Neutrophil (primary cell): ENCODE data around the gene ZXDC.

Source experiments
- H3K27ac ChIP-seq: fragments of 200-600 bp; sonication (generic); 2 replicates; pipeline ENCODE4 v1.5.1; 2016; ENCODE audit warnings: mild to moderate bottlenecking, moderate library complexity
- H3K27me3 ChIP-seq: fragments of 200-600 bp; sonication (generic); 2 replicates; pipeline ENCODE4 v1.6.0; 2016; ENCODE audit warnings: mild to moderate bottlenecking
- H3K36me3 ChIP-seq: fragments of 200-600 bp; sonication (generic); 2 replicates; pipeline ENCODE4 v1.5.1; 2017
- H3K4me1 ChIP-seq, 2 experiments: fragments of 200-600 bp in 1 of 2; sonication (generic) in 1 of 2; 1 replicate in 1 of 2; 2 replicates in 1 of 2; pipeline versions ENCODE4 v1.5.1 to v1.6.1; 2013 to 2016; ENCODE audit warnings: low read depth in 1 of 2, low read length in 1 of 2, mild to moderate bottlenecking in 1 of 2, moderate library complexity in 1 of 2; ENCODE audit not compliant: control insufficient read depth in 1 of 2, insufficient read depth in 1 of 2
- H3K4me3 ChIP-seq, 2 experiments: fragments of 200-600 bp in 1 of 2; sonication (generic) in 1 of 2; 1 replicate in 1 of 2; 2 replicates in 1 of 2; pipeline ENCODE4 v1.5.1; 2013 to 2016; ENCODE audit warnings: low read depth in 1 of 2, low read length in 1 of 2, mild to moderate bottlenecking in 1 of 2, moderate library complexity in 1 of 2
- H3K9me3 ChIP-seq: fragments of 200-600 bp; sonication (generic); 2 replicates; pipeline ENCODE4 v1.5.1; 2016
- TF ChIP-seq, protein P1 (sequence below): fragments of 200-600 bp; sonication (generic); IDR thresholded peaks from 2 replicates; pipeline ENCODE4 v1.5.1; 2016; ENCODE audit warnings: antibody characterized with exemption

ZXDC gene

DNA sequence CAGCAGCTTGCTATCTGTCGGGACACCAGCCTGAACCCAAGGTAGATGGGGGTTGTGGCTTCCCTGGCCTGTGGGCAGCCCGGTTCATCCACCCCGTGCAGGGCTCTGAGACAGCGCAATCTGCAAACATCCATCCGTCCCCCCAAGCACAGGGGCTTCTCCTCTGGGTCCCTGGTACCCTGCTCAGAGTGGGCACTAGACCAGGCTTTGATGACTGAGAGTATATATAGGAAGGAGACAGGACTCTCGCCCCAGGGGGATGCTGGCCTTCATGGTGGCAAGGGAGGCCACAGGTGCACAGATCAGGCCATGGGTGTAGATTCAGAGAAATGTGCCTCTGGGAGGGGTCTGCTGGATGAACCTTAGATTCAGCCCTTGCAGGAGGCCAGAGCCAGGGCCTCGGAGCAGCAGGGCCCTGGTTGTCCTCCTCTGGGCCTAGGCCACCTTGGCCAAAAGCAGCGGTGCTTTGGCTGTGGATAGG, 40.7 kb downstream of the ZXDC start:
- TF ChIP-seq, protein P1, sequence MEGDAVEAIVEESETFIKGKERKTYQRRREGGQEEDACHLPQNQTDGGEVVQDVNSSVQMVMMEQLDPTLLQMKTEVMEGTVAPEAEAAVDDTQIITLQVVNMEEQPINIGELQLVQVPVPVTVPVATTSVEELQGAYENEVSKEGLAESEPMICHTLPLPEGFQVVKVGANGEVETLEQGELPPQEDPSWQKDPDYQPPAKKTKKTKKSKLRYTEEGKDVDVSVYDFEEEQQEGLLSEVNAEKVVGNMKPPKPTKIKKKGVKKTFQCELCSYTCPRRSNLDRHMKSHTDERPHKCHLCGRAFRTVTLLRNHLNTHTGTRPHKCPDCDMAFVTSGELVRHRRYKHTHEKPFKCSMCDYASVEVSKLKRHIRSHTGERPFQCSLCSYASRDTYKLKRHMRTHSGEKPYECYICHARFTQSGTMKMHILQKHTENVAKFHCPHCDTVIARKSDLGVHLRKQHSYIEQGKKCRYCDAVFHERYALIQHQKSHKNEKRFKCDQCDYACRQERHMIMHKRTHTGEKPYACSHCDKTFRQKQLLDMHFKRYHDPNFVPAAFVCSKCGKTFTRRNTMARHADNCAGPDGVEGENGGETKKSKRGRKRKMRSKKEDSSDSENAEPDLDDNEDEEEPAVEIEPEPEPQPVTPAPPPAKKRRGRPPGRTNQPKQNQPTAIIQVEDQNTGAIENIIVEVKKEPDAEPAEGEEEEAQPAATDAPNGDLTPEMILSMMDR, result no peak
- Histone ChIP-seq H3K9me3 (no peaks in the 10 kb centered on the region), H3K27ac (no peak overlapping the region), H3K4me3 (no peak overlapping the region), H3K36me3 (peaks cover 76% of the 10 kb centered on the region), H3K27me3 (no peaks in the 10 kb centered on the region), H3K4me1 (no peaks in the 10 kb centered on the region)

DNA sequence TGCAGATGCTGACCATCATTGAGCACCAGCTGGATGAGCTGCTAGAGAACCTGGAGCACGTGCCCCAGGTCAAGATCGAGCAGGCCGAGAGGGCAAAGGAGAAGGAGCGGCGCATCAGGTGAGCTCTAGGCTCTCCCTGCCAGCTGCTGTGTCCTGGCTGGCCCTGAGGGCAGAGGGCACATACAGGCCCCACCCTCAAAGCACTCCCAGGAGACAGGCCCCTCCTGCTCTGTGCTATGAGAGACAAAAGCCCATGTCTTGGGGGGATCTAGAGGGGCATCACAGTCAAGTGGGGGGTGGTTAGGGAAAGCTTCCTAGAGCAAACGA, 41.5 kb downstream of the ZXDC start:
- TF ChIP-seq, protein P1, result no peak
- Histone ChIP-seq H3K27ac (no peak overlapping the region), H3K4me1 (no peaks in the 10 kb centered on the region), H3K4me3 (no peak overlapping the region), H3K36me3 (peaks cover 69% of the 10 kb centered on the region), H3K27me3 (no peaks in the 10 kb centered on the region), H3K9me3 (no peaks in the 10 kb centered on the region)

DNA sequence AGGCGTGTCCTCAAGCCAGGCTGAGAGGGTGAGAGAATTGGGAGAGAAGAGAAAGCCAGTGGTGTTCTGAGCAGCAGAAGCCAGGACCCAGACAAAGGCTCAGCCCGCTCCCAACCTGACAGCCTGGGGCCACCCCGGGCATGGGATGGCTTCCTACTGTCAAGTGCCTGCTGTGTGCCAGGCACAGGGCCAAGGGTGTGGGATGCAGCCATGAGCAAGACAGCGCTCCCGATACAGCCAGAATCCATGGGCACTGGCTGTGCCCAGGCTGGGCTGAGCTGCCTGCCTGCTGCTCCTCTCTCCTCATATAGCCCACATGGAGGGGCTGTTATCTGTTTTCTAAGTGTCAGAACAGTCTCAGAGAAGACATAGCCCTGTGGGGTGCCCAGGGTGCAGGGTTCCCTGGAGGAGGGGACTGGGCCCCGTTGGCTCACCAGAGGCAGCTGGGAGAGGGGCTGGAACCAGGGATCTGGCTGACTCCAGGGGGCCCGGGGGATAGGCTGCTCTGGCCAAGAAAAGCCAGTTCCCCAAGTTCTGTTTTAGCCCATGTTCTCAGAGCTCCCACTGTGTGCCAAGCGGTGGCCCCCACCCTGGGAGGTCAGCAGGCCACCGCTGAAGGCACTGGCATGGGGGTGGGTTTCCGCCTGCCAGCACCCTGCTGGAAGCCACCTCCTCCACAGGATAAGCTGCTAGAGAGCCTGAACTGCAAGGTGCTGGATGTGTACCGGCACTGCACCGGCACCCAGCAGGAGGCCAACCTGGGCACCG, 42.0 kb downstream of the ZXDC start:
- Histone ChIP-seq H3K4me1 (no peaks in the 10 kb centered on the region), H3K27ac (no peak overlapping the region), H3K36me3 (peaks cover 63% of the 10 kb centered on the region), H3K27me3 (no peaks in the 10 kb centered on the region), H3K4me3 (no peak overlapping the region), H3K9me3 (no peaks in the 10 kb centered on the region)
- TF ChIP-seq, protein P1, result no peak

DNA sequence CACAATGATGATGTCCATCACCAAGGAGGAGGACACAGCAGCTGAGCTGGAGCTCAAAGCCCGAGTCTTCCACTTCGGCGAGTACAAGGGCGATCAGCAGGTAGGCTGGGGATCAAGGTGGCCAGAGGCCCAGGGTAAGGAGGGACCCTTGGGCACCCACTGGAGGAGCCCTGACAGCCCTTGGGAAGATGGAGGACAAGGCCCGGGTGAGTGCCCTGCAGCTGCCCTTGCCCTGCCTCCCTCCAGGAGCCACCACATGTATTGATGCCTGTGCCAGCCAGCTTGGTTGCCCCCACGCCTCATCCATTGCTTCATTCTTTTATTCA, 42.6 kb downstream of the ZXDC start:
- Histone ChIP-seq H3K27ac (peak overlapping the region; percentile 23), H3K27me3 (no peaks in the 10 kb centered on the region), H3K4me3 (no peak overlapping the region), H3K9me3 (no peaks in the 10 kb centered on the region), H3K36me3 (peaks cover 57% of the 10 kb centered on the region), H3K4me1 (no peaks in the 10 kb centered on the region)
- TF ChIP-seq, protein P1, result no peak

DNA sequence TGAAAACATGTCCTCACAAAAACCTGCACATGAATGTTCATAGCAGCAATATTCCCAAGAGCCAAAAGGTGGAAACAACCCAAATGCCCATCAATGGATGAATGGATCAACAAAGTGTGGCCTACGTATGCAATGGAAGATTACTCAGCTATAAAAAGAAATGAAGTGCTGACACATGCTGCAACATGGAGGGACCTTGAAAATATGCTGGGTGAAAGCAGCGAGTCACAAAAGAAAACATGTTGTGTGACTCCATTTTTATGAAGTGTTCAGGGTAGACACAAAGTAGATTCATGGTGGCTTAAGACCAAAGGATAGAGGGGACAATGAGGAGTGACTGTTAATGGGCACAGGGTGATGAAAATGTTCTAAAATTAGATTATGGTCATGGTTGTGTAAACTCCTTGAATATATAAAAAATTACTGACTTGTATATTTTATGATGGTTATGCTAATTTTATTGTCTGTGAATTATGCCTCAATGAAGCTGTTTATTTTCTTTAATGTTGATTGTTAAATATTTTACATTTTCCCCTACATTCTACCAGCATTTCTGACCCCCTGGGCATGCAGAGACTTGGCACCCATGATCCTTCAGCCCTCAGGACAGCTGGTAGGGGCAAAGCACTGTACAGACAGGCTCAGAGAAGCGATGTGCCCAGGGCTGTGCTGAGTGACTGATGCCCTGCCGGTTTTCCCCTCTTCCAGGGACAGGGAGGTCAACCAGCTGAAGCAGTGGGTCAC, 43.2 kb downstream of the ZXDC start:
- Histone ChIP-seq H3K27me3 (no peaks in the 10 kb centered on the region), H3K9me3 (no peaks in the 10 kb centered on the region), H3K36me3 (peaks cover 52% of the 10 kb centered on the region), H3K4me3 (no peak overlapping the region), H3K4me1 (no peaks in the 10 kb centered on the region), H3K27ac (peak overlapping the region; percentile 23)
- TF ChIP-seq, protein P1, result no peak
